ENCODE measurements around the gene KLHDC2.
"Not testable (repeated sequence)": the region's sequence is repeated elsewhere in the genome, so short reads cannot be mapped to it uniquely, and the experiment has no call there.

Gene KLHDC2

GRCh38 chr14:49781040-49781439 lies 13.1 kb downstream of the KLHDC2 start:
- H3K4me3 ChIP-seq (ENCODE audit: low read depth, low read length); H3K14ac ChIP-seq (ENCODE audit: low read length); H3K79me1 ChIP-seq (ENCODE audit: low read length); H2BK120ac ChIP-seq (ENCODE audit: insufficient read depth, low read length, poor library complexity); H3K27ac ChIP-seq (ENCODE audit: low read depth, low read length); H4K8ac ChIP-seq (ENCODE audit: low read depth, low read length); H3K4me2 ChIP-seq (ENCODE audit: low read length); H4K12ac ChIP-seq (ENCODE audit: low read depth, low read length); H3K27me3 ChIP-seq (ENCODE audit: insufficient read depth, low read length); H3K9ac ChIP-seq (ENCODE audit: low read length); H2AFZ ChIP-seq (ENCODE audit: insufficient read depth, low read length, poor library complexity); H2BK12ac ChIP-seq (ENCODE audit: low read length); H3K4ac ChIP-seq (ENCODE audit: low read depth, low read length); H3K23ac ChIP-seq (ENCODE audit: low read length); H2AK5ac ChIP-seq (ENCODE audit: low read length); H2BK5ac ChIP-seq (ENCODE audit: low read depth, low read length, poor library complexity); DNase-seq; H3K79me2 ChIP-seq (ENCODE audit: control insufficient read depth, insufficient read depth, low read length, poor library complexity); H4K91ac ChIP-seq (ENCODE audit: low read depth, low read length); H3K18ac ChIP-seq (ENCODE audit: low read length); H3K9me3 ChIP-seq (ENCODE audit: insufficient read depth, low read depth, low read length); H3K4me1 ChIP-seq (ENCODE audit: control insufficient read depth in 1 of 2, insufficient read depth in 2 of 2, low read length in 2 of 2): not testable (repeated sequence)
- no CpG with 5 or more reads among the region's 7 CpGs for WGBS (ENCODE audit: extremely low coverage, insufficient coverage, insufficient read length)
- peaks cover 15 to 30% of the 10 kb centered on the region in 2 experiments for H3K36me3 ChIP-seq (ENCODE audit: control insufficient read depth in 1 of 2, insufficient read depth in 2 of 2, low read length in 2 of 2)

- H3K36me3 ChIP-seq (ENCODE audit: control insufficient read depth in 1 of 2, insufficient read depth in 2 of 2, low read length in 2 of 2): peaks cover 20 to 38% of the 10 kb centered on the region in 2 experiments
- no peak overlapping the region for H3K14ac ChIP-seq (ENCODE audit: low read length)
- H4K91ac ChIP-seq (ENCODE audit: low read depth, low read length): no peak overlapping the region
- H2BK120ac ChIP-seq (ENCODE audit: insufficient read depth, low read length, poor library complexity): no peak overlapping the region
- no peaks in the 10 kb centered on the region for H3K79me2 ChIP-seq (ENCODE audit: control insufficient read depth, insufficient read depth, low read length, poor library complexity)
- no peaks in the 10 kb centered on the region for H3K79me1 ChIP-seq (ENCODE audit: low read length)
- WGBS (ENCODE audit: extremely low coverage, insufficient coverage, insufficient read length): no CpG with 5 or more reads among the region's 3 CpGs
- H2AFZ ChIP-seq (ENCODE audit: insufficient read depth, low read length, poor library complexity): no peak overlapping the region
- no peak overlapping the region for H4K12ac ChIP-seq (ENCODE audit: low read depth, low read length)
- no peaks in the 10 kb centered on the region for H3K4me1 ChIP-seq (ENCODE audit: control insufficient read depth in 1 of 2, insufficient read depth in 2 of 2, low read length in 2 of 2)
- no peak for DNase-seq
- H2BK5ac ChIP-seq (ENCODE audit: low read depth, low read length, poor library complexity): no peak overlapping the region
- H3K27ac ChIP-seq (ENCODE audit: low read depth, low read length): no peak overlapping the region
- H3K23ac ChIP-seq (ENCODE audit: low read length): no peak overlapping the region
- no peak overlapping the region for H2BK12ac ChIP-seq (ENCODE audit: low read length)
- H3K27me3 ChIP-seq (ENCODE audit: insufficient read depth, low read length): no peaks in the 10 kb centered on the region
- no peak overlapping the region for H4K8ac ChIP-seq (ENCODE audit: low read depth, low read length)
- H3K9me3 ChIP-seq (ENCODE audit: insufficient read depth, low read depth, low read length): no peaks in the 10 kb centered on the region
- H3K4me2 ChIP-seq (ENCODE audit: low read length): no peak overlapping the region
- H3K18ac ChIP-seq (ENCODE audit: low read length): no peak overlapping the region
- H2AK5ac ChIP-seq (ENCODE audit: low read length): no peak overlapping the region
- no peak overlapping the region for H3K4me3 ChIP-seq (ENCODE audit: low read depth, low read length)
- no peak overlapping the region for H3K4ac ChIP-seq (ENCODE audit: low read depth, low read length)
- H3K9ac ChIP-seq (ENCODE audit: low read length): no peak overlapping the region
Observed at GRCh38 chr14:49783394-49784014, 15.6 kb downstream of the KLHDC2 start.

GRCh38 chr14:49786315-49786714 lies 18.4 kb downstream of the KLHDC2 start:
- no peaks in the 10 kb centered on the region for H3K9me3 ChIP-seq (ENCODE audit: insufficient read depth, low read depth, low read length)
- peaks cover 23 to 39% of the 10 kb centered on the region in 2 experiments for H3K36me3 ChIP-seq (ENCODE audit: control insufficient read depth in 1 of 2, insufficient read depth in 2 of 2, low read length in 2 of 2)
- H3K23ac ChIP-seq (ENCODE audit: low read length): no peak overlapping the region
- H2AFZ ChIP-seq (ENCODE audit: insufficient read depth, low read length, poor library complexity): no peak overlapping the region
- no peak overlapping the region for H3K14ac ChIP-seq (ENCODE audit: low read length)
- no peaks in the 10 kb centered on the region for H3K79me1 ChIP-seq (ENCODE audit: low read length)
- no peak overlapping the region for H3K9ac ChIP-seq (ENCODE audit: low read length)
- H3K79me2 ChIP-seq (ENCODE audit: control insufficient read depth, insufficient read depth, low read length, poor library complexity): no peaks in the 10 kb centered on the region
- no peak for DNase-seq
- H2BK12ac ChIP-seq (ENCODE audit: low read length): no peak overlapping the region
- no peak overlapping the region for H2BK5ac ChIP-seq (ENCODE audit: low read depth, low read length, poor library complexity)
- H4K12ac ChIP-seq (ENCODE audit: low read depth, low read length): no peak overlapping the region
- no CpG with 5 or more reads among the region's 2 CpGs for WGBS (ENCODE audit: extremely low coverage, insufficient coverage, insufficient read length)
- no peak overlapping the region for H3K4me2 ChIP-seq (ENCODE audit: low read length)
- H4K8ac ChIP-seq (ENCODE audit: low read depth, low read length): no peak overlapping the region
- no peak overlapping the region for H2AK5ac ChIP-seq (ENCODE audit: low read length)
- H4K91ac ChIP-seq (ENCODE audit: low read depth, low read length): no peak overlapping the region
- no peak overlapping the region for H3K4ac ChIP-seq (ENCODE audit: low read depth, low read length)
- no peak overlapping the region for H3K4me3 ChIP-seq (ENCODE audit: low read depth, low read length)
- H2BK120ac ChIP-seq (ENCODE audit: insufficient read depth, low read length, poor library complexity): no peak overlapping the region
- H3K27me3 ChIP-seq (ENCODE audit: insufficient read depth, low read length): no peaks in the 10 kb centered on the region
- H3K4me1 ChIP-seq (ENCODE audit: control insufficient read depth in 1 of 2, insufficient read depth in 2 of 2, low read length in 2 of 2): no peaks in the 10 kb centered on the region
- H3K18ac ChIP-seq (ENCODE audit: low read length): no peak overlapping the region
- no peak overlapping the region for H3K27ac ChIP-seq (ENCODE audit: low read depth, low read length)

- no peak overlapping the region for H2AFZ ChIP-seq (ENCODE audit: insufficient read depth, low read length, poor library complexity)
- H3K4ac ChIP-seq (ENCODE audit: low read depth, low read length): no peak overlapping the region
- WGBS (ENCODE audit: extremely low coverage, insufficient coverage, insufficient read length): no CpG with 5 or more reads among the region's 1 CpG
- H3K9me3 ChIP-seq (ENCODE audit: insufficient read depth, low read depth, low read length): no peaks in the 10 kb centered on the region
- no peak overlapping the region for H3K23ac ChIP-seq (ENCODE audit: low read length)
- H3K36me3 ChIP-seq (ENCODE audit: control insufficient read depth in 1 of 2, insufficient read depth in 2 of 2, low read length in 2 of 2): peaks cover 35 to 37% of the 10 kb centered on the region in 2 experiments
- H2BK120ac ChIP-seq (ENCODE audit: insufficient read depth, low read length, poor library complexity): no peak overlapping the region
- H3K79me1 ChIP-seq (ENCODE audit: low read length): no peaks in the 10 kb centered on the region
- no peak overlapping the region for H2AK5ac ChIP-seq (ENCODE audit: low read length)
- H3K4me2 ChIP-seq (ENCODE audit: low read length): no peak overlapping the region
- no peak overlapping the region for H3K18ac ChIP-seq (ENCODE audit: low read length)
- H3K4me1 ChIP-seq (ENCODE audit: control insufficient read depth in 1 of 2, insufficient read depth in 2 of 2, low read length in 2 of 2): no peaks in the 10 kb centered on the region
- H3K27me3 ChIP-seq (ENCODE audit: insufficient read depth, low read length): no peaks in the 10 kb centered on the region
- H4K8ac ChIP-seq (ENCODE audit: low read depth, low read length): no peak overlapping the region
- H2BK12ac ChIP-seq (ENCODE audit: low read length): no peak overlapping the region
- no peak overlapping the region for H3K27ac ChIP-seq (ENCODE audit: low read depth, low read length)
- H4K12ac ChIP-seq (ENCODE audit: low read depth, low read length): no peak overlapping the region
- no peak overlapping the region for H3K4me3 ChIP-seq (ENCODE audit: low read depth, low read length)
- no peak overlapping the region for H3K9ac ChIP-seq (ENCODE audit: low read length)
- no peak for DNase-seq
- H2BK5ac ChIP-seq (ENCODE audit: low read depth, low read length, poor library complexity): no peak overlapping the region
- H3K14ac ChIP-seq (ENCODE audit: low read length): no peak overlapping the region
- no peak overlapping the region for H4K91ac ChIP-seq (ENCODE audit: low read depth, low read length)
- no peaks in the 10 kb centered on the region for H3K79me2 ChIP-seq (ENCODE audit: control insufficient read depth, insufficient read depth, low read length, poor library complexity)
Observed at GRCh38 chr14:49792618-49793017, 24.7 kb downstream of the KLHDC2 start.

All from trophoblast cell (in vitro differentiated cells and primary cell).